ENCODE data around the gene GTF3C1.

GRCh38 chr16:27583634-27584033, 33.9 kb upstream of the GTF3C1 start:
- TF ChIP-seq CTCF (IDR thresholded peaks at IDR 0.05; ENCODE audit: low read length), result no peak
- no peak for TF ChIP-seq EZH2 (optimal IDR thresholded peaks at IDR 0.05; ENCODE audit: low read depth, low read length)

All from MM.1S (cell line).